ENCODE data around the gene TMEM80. TPM values are rescaled to one million over a fixed set of nuclear protein-coding genes. Genes with fewer than 3 reads are reported as not detected.

The TMEM80 gene
- total and polyA plus RNA-seq, 2 donors (not counting 3 experiments of a cell fraction or from before 2014, with no cell fraction given), result 21.2 to 26.6 TPM

GRCh38 chr11:721741-722345 lies 26.2 kb downstream of the TMEM80 start:
- Histone ChIP-seq H3K4me1 (ENCODE audit: control insufficient read depth, extremely low read depth, insufficient read depth, low read length) (peaks cover 3% of the 10 kb centered on the region), H3K79me2 (ENCODE audit: control insufficient read depth, insufficient read depth, low read length) (no peaks in the 10 kb centered on the region), H3K36me3 (ENCODE audit: control insufficient read depth in 2 of 2, extremely low read depth in 1 of 2, insufficient read depth in 2 of 2, low read length in 2 of 2) (no peaks in the 10 kb centered on the region), H3K27ac (ENCODE audit: insufficient read depth, low read depth, low read length) (no peak overlapping the region), H3K27me3 (ENCODE audit: control insufficient read depth in 2 of 2, insufficient read depth in 2 of 2, low read length in 2 of 2) (peaks cover 22 to 23% of the 10 kb centered on the region in 2 experiments), H3K4me3 (replicated peaks in 1 of 3; ENCODE audit: insufficient read depth in 1 of 3, low read depth in 1 of 3, low read length in 3 of 3) (no peak overlapping the region), H2AFZ (ENCODE audit: low read depth, low read length) (no peak overlapping the region), H3K9ac (replicated peaks; ENCODE audit: extremely low read depth, insufficient read depth, low read length) (no peak overlapping the region), H3K9me3 (replicated peaks; ENCODE audit: control insufficient read depth, insufficient read depth, low read length) (no peaks in the 10 kb centered on the region), H3K4me2 (ENCODE audit: insufficient read depth, low read length) (no peak overlapping the region), H3K9me1 (replicated peaks; ENCODE audit: control insufficient read depth, extremely low read depth, insufficient read depth, low read length) (no peaks in the 10 kb centered on the region), H4K20me1 (replicated peaks; ENCODE audit: control insufficient read depth, extremely low read depth, insufficient read depth, low read length) (no peaks in the 10 kb centered on the region)
- TF ChIP-seq POLR2AphosphoS5 (IDR thresholded peaks at IDR 0.05; ENCODE audit: insufficient read depth, low read depth, low read length) (no peak), POLR2A (IDR thresholded peaks at IDR 0.05; ENCODE audit: low read depth, low read length) (no peak), FOS (IDR thresholded peaks at IDR 0.05; ENCODE audit: borderline replicate concordance, insufficient read depth, low read length) (no peak), EZH2 (IDR thresholded peaks at IDR 0.05; ENCODE audit: borderline replicate concordance, low read depth, low read length, severe bottlenecking) (no peak), MAX (IDR thresholded peaks at IDR 0.05; ENCODE audit: insufficient read depth, insufficient read length) (no peak), CTCF (IDR thresholded peaks at IDR 0.05; ENCODE audit: extremely low read depth in 1 of 2, insufficient read depth in 1 of 2, low read depth in 1 of 2, low read length in 2 of 2) (no peak)
- ChIA-PET POLR2A (no interaction called here), CTCF (interaction anchor here (1.0 to 3.9 kb wide), 11 partner anchors 8 to 167 kb away, joined by 3 to 36 read pairs (median 4); partner anchors contain the start of genes DEAF1, LMNTD2 and TMEM80)
- dilution Hi-C loops (cut with MboI; ENCODE audit: extremely low pct_ligation_motif_present, low sequenced_read_pairs), result no loop called here
- intact Hi-C loops (cut with micrococcal nuclease), result no loop called here
- no TSS peak for BruUV-seq (replicated peaks)
- FAIRE-seq, result no peak
- DNase-seq (ENCODE audit: low read depth, low spot score), result no peak

All from endothelial cell of umbilical vein (primary cell).